HFF-Myc (cell line): ENCODE measurements around the gene FSIP1.

Source experiments
- DNase-seq: peaks from one replicate; pipeline ENCODE4 v3.0.0-alpha.2; 2011; ENCODE audit warnings: low read depth; ENCODE audit errors: extremely low read depth
- H3K4me3 ChIP-seq: replicated peaks from 2 replicates; pipeline ENCODE4 v1.5.1; 2011; ENCODE audit warnings: low read depth, mild to moderate bottlenecking, control low read depth, low read length
- CTCF ChIP-seq: IDR thresholded peaks from 2 replicates; pipeline ENCODE4 v1.5.1; 2012; ENCODE audit warnings: mild to moderate bottlenecking, low read depth, low read length, control low read depth; ENCODE audit errors: missing control alignments

Gene FSIP1

GRCh38 chr15:39555885-39556284, 226.8 kb downstream of the FSIP1 start:
- DNase-seq = no peak
- H3K4me3 ChIP-seq = no peak overlapping the region
- no peak for TF ChIP-seq CTCF

GRCh38 chr15:39554746-39555387, 227.8 kb downstream of the FSIP1 start:
- no peak for DNase-seq
- H3K4me3 ChIP-seq = no peak overlapping the region
- TF ChIP-seq CTCF = no peak

- no peak for TF ChIP-seq CTCF
- no peak overlapping the region for H3K4me3 ChIP-seq
- DNase-seq = no peak
These were observed 228.5 kb downstream of the FSIP1 start for GRCh38 chr15:39553947-39554693.

- H3K4me3 ChIP-seq = no peak overlapping the region
- no peak for TF ChIP-seq CTCF
- DNase-seq = no peak
These were observed 230.1 kb downstream of the FSIP1 start for GRCh38 chr15:39552556-39552955.

GRCh38 chr15:39551476-39551875, 231.2 kb downstream of the FSIP1 start:
- no peak for TF ChIP-seq CTCF

More at GRCh38 chr15:39551476-39551875, 231.2 kb downstream of the FSIP1 start:
- DNase-seq = no peak
- no peak overlapping the region for H3K4me3 ChIP-seq
